ENCODE measurements around the gene PRKAR1A. TPM values are rescaled to one million over a fixed set of nuclear protein-coding genes. Genes with fewer than 3 reads are reported as not detected.

The PRKAR1A gene
- total RNA-seq, 4 donors from 2014 or later: 245 to 286 (median 264) TPM

DNA sequence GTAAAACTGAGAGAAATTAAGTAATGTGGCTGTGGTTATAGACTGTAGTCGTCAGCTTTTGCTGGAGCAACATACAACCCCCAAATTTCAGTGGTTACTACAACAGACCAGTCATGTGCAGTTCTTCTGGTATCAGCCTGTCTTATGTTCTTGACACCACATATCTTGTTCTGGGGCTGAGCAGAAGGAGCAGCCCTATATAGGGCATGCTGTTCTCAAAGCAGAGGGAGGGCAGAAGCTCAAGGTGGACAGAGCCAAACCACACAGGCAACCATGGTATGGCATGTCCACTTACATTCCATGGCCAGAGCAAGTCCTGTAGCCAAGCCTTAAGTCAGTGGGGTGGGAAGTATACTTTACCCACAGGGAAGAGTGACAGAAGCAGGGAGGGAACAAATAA, 7.7 kb downstream of the PRKAR1A start:
- H3K4me1 ChIP-seq: peaks cover 12% of the 10 kb centered on the region
- peaks cover 57% of the 10 kb centered on the region for H3K36me3 ChIP-seq
- no peak overlapping the region for H3K4me3 ChIP-seq
- WGBS: 88% methylated on average over 1 of the region's 1 CpG
- DNase-seq (ENCODE audit: low spot score in 2 of 2): no peak
- no peak for TF ChIP-seq POLR2A (IDR thresholded peaks at IDR 0.05)
- TF ChIP-seq, protein P1, sequence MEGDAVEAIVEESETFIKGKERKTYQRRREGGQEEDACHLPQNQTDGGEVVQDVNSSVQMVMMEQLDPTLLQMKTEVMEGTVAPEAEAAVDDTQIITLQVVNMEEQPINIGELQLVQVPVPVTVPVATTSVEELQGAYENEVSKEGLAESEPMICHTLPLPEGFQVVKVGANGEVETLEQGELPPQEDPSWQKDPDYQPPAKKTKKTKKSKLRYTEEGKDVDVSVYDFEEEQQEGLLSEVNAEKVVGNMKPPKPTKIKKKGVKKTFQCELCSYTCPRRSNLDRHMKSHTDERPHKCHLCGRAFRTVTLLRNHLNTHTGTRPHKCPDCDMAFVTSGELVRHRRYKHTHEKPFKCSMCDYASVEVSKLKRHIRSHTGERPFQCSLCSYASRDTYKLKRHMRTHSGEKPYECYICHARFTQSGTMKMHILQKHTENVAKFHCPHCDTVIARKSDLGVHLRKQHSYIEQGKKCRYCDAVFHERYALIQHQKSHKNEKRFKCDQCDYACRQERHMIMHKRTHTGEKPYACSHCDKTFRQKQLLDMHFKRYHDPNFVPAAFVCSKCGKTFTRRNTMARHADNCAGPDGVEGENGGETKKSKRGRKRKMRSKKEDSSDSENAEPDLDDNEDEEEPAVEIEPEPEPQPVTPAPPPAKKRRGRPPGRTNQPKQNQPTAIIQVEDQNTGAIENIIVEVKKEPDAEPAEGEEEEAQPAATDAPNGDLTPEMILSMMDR (IDR thresholded peaks at IDR 0.05): no peak
- TF ChIP-seq POLR2AphosphoS5 (IDR thresholded peaks at IDR 0.05): no peak
- no peak for TF ChIP-seq EP300 (IDR thresholded peaks at IDR 0.05)
- H3K9me3 ChIP-seq: no peaks in the 10 kb centered on the region
- H3K27me3 ChIP-seq: no peaks in the 10 kb centered on the region
- H3K27ac ChIP-seq: no peak overlapping the region

DNA sequence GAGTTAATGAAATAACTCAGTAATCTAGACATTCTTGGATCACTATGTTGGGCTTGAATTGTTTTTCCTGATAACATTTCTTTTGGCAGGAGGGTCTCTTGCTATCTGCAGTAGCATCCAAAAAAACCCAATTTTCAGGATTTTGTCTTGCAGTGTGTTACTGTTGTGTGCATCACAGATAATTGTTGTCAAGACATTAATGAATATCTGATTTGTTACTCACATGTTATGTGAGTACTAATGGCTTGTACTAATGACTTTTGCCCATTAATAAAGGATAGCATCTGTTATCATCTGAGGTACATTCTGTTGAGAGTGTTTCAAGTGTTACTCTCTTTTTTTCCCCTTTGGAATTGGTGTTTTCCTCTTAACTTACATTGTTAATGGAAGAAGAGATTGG, 10.0 kb downstream of the PRKAR1A start:
- Histone ChIP-seq H3K27ac (no peak overlapping the region), H3K36me3 (peaks cover 72% of the 10 kb centered on the region), H3K27me3 (no peaks in the 10 kb centered on the region), H3K4me1 (peaks cover 6% of the 10 kb centered on the region), H3K9me3 (no peaks in the 10 kb centered on the region), H3K4me3 (no peak overlapping the region)
- TF ChIP-seq POLR2A (IDR thresholded peaks at IDR 0.05) (no peak), EP300 (IDR thresholded peaks at IDR 0.05) (no peak), POLR2AphosphoS5 (IDR thresholded peaks at IDR 0.05) (no peak)
- TF ChIP-seq, protein P1 (IDR thresholded peaks at IDR 0.05): no peak
- DNase-seq (ENCODE audit: low spot score in 2 of 2): no peak

DNA sequence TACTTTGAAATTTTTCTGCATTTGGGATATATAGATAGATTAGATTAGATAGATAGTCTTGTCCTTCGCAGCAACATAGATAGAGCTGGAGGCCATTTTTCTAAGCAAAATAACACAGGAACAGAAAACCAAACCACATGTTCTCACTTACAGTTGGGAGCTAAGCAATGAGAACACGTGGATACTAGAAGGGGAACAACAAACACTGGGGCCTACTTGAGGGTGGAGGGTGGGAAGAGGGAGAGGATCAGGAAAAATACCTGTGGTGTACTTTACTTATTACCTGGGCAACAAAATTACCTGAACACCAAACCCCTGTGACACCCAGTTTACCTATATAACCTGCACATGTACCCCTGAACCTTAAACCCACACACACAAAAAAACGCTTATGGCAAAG, 14.3 kb downstream of the PRKAR1A start:
- TF ChIP-seq, protein P1 (IDR thresholded peaks at IDR 0.05): no peak
- TF ChIP-seq POLR2AphosphoS5 (IDR thresholded peaks at IDR 0.05) (no peak), POLR2A (IDR thresholded peaks at IDR 0.05) (no peak), EP300 (IDR thresholded peaks at IDR 0.05) (no peak)
- Histone ChIP-seq H3K27me3 (no peaks in the 10 kb centered on the region), H3K9me3 (no peaks in the 10 kb centered on the region), H3K27ac (no peak overlapping the region), H3K36me3 (peaks cover 96% of the 10 kb centered on the region), H3K4me3 (no peak overlapping the region), H3K4me1 (no peaks in the 10 kb centered on the region)
- no peak for DNase-seq (ENCODE audit: low spot score in 2 of 2)
- 74% methylated on average over 3 of the region's 3 CpGs for WGBS

DNA sequence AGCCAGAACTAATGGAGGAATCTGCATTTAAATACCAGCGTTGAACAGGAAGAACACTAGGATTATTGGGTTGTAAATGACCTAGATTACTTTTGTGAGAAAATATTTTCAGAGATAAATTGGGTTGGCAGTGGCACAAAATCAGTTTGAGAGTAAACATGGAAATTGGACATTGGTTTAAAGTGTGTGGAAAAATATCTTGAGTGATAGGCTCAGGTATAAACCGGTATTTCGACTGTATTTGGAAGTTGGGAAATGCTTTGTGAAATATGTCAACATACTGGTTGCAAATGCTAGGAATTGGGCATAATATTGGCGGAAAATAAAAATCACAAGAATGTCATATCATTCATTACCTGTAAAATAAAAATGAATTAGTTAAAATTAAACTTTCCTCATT, 15.1 kb downstream of the PRKAR1A start:
- WGBS: 89% methylated on average over 4 of the region's 4 CpGs
- no peaks in the 10 kb centered on the region for H3K9me3 ChIP-seq
- peaks cover 95% of the 10 kb centered on the region for H3K36me3 ChIP-seq
- no peak overlapping the region for H3K27ac ChIP-seq
- no peaks in the 10 kb centered on the region for H3K4me1 ChIP-seq
- no peaks in the 10 kb centered on the region for H3K27me3 ChIP-seq
- TF ChIP-seq POLR2AphosphoS5 (IDR thresholded peaks at IDR 0.05) (no peak), EP300 (IDR thresholded peaks at IDR 0.05) (no peak), POLR2A (IDR thresholded peaks at IDR 0.05) (no peak)
- TF ChIP-seq, protein P1 (IDR thresholded peaks at IDR 0.05): no peak
- H3K4me3 ChIP-seq: no peak overlapping the region
- no peak for DNase-seq (ENCODE audit: low spot score in 2 of 2)

DNA sequence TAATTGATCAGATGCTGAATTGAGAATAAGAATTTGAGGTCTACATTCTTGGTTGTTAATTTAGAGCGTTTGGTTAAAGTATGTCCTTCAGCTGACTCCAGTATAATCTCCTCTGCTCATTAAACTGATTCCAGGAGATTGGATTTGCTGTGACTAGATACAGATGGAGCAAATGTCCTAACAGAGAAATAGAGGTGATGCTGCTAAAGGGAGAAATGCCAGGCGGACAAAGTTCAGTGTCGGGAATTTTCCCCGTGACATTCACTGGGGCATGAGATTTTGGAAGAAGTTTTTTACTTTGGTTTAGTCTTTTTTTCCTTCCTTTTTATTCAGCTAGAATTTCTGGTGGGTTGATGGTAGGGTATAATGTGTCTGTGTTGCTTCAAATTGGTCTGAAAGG, 19.0 kb downstream of the PRKAR1A start:
- H3K27ac ChIP-seq: no peak overlapping the region
- no peaks in the 10 kb centered on the region for H3K27me3 ChIP-seq
- WGBS: 88% methylated on average over 4 of the region's 4 CpGs
- peaks cover 84% of the 10 kb centered on the region for H3K36me3 ChIP-seq
- H3K4me1 ChIP-seq: peaks cover 11% of the 10 kb centered on the region
- no peak for DNase-seq (ENCODE audit: low spot score in 2 of 2)
- H3K9me3 ChIP-seq: no peaks in the 10 kb centered on the region
- TF ChIP-seq, protein P1 (IDR thresholded peaks at IDR 0.05): no peak
- no peak for TF ChIP-seq POLR2A (IDR thresholded peaks at IDR 0.05)
- no peak for TF ChIP-seq EP300 (IDR thresholded peaks at IDR 0.05)
- no peak for TF ChIP-seq POLR2AphosphoS5 (IDR thresholded peaks at IDR 0.05)
- H3K4me3 ChIP-seq: no peak overlapping the region

Measured in suprapubic skin (tissue), 4 donors.